B cell (primary cell): ENCODE data around the gene APCDD1L.
"Not testable (repeated sequence)": the region's sequence is repeated elsewhere in the genome, so short reads cannot be mapped to it uniquely, and the experiment has no call there.

Experiments
- EZH2 ChIP-seq: IDR thresholded peaks from 2 replicates; pipeline ENCODE4 v1.6.1; 2012; ENCODE audit warnings: borderline replicate concordance, low read depth, mild to moderate bottlenecking, moderate library complexity, low read length; ENCODE audit not compliant: insufficient read depth, poor library complexity, severe bottlenecking
- TF ChIP-seq, protein P1 (sequence below): fragments of 200-600 bp; IDR thresholded peaks from one replicate; pipeline ENCODE4 v1.8.0; 2022; ENCODE audit warnings: antibody characterized with exemption, mild to moderate bottlenecking

DNA sequence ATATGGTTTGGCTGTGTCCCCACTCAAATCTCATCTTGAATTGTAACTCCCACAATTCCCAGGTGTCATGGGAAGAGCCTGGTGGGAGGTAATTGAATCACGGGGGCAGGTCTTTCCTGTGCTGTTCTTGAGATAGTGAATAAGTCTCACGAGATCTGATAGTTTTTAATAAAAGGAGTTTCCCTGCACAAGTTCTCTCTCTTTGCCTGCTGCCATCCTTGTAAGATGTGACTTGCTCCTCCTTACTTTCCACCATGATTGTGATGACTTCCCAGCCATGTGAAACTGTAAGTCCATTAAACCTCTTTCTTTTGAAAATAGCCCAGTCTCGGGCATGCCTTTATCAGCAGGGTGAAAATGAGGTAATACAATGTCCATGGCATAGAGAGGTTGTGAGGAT, 8.2 kb downstream of the APCDD1L start:
- TF ChIP-seq EZH2: not testable (repeated sequence)
- TF ChIP-seq, protein P1, sequence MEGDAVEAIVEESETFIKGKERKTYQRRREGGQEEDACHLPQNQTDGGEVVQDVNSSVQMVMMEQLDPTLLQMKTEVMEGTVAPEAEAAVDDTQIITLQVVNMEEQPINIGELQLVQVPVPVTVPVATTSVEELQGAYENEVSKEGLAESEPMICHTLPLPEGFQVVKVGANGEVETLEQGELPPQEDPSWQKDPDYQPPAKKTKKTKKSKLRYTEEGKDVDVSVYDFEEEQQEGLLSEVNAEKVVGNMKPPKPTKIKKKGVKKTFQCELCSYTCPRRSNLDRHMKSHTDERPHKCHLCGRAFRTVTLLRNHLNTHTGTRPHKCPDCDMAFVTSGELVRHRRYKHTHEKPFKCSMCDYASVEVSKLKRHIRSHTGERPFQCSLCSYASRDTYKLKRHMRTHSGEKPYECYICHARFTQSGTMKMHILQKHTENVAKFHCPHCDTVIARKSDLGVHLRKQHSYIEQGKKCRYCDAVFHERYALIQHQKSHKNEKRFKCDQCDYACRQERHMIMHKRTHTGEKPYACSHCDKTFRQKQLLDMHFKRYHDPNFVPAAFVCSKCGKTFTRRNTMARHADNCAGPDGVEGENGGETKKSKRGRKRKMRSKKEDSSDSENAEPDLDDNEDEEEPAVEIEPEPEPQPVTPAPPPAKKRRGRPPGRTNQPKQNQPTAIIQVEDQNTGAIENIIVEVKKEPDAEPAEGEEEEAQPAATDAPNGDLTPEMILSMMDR: not testable (repeated sequence)
